ENCODE measurements around the gene LPCAT1. TPM values are rescaled to one million over a fixed set of nuclear protein-coding genes. Genes with fewer than 3 reads are reported as not detected.

Gene LPCAT1
- total and polyA plus RNA-seq, 10 of the 15 experiments (the other 5 are each of a cell fraction or from before 2014, with no cell fraction given): 2.3 to 109 (median 72.7) TPM

DNA sequence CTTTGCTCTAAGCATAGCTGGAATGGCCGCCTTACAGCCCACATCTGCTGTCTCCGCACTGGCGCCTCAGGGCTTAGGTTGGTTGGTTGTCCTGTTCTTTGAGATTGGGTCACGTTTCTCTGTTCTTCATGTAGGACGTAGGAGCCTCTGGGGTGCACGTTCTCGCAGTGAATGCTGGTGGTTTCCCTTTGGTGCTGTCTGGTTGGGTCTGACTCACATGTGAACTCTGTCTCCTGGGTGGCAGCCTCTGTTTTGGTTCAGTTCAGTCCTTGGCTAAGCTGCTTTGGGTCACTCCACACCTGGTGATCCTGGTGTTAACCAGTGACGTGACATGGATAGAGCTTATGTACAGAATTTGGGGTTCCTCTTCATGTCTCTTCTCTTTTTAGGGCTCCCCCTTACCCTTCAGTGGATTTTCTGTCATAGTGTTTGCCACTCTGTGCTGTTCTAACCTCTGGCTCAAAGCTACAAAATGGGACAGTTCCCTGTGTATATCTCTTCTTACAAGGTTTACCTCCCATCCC, 12.6 kb upstream of the LPCAT1 start (continued):
- TF ChIP-seq, protein P1, sequence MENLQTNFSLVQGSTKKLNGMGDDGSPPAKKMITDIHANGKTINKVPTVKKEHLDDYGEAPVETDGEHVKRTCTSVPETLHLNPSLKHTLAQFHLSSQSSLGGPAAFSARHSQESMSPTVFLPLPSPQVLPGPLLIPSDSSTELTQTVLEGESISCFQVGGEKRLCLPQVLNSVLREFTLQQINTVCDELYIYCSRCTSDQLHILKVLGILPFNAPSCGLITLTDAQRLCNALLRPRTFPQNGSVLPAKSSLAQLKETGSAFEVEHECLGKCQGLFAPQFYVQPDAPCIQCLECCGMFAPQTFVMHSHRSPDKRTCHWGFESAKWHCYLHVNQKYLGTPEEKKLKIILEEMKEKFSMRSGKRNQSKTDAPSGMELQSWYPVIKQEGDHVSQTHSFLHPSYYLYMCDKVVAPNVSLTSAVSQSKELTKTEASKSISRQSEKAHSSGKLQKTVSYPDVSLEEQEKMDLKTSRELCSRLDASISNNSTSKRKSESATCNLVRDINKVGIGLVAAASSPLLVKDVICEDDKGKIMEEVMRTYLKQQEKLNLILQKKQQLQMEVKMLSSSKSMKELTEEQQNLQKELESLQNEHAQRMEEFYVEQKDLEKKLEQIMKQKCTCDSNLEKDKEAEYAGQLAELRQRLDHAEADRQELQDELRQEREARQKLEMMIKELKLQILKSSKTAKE (IDR thresholded peaks at IDR 0.05; ENCODE audit: low read depth, poor library complexity, severe bottlenecking): peak; percentile 56
- TF ChIP-seq BCL3 (IDR thresholded peaks at IDR 0.05; ENCODE audit: borderline replicate concordance, insufficient read depth, low read depth, low read length, poor library complexity, severe bottlenecking) (peak; percentile 22), ZBED1 (IDR thresholded peaks at IDR 0.05; ENCODE audit: borderline replicate concordance) (no peak), E2F4 (IDR thresholded peaks at IDR 0.05; ENCODE audit: low read depth, low read length) (no peak), HDGF (IDR thresholded peaks at IDR 0.05) (0 out of 2 replicates have a peak, but pooled peaks have one; percentile 21), MEF2B (IDR thresholded peaks at IDR 0.05; ENCODE audit: partially characterized antibody, poor library complexity, severe bottlenecking) (peak; percentile 26), IKZF2 (IDR thresholded peaks at IDR 0.05) (peak in 1 of 2 experiments; percentile 66; a peak in 2 of 4 replicates), ZBTB11 (CRISPR knock-in tag; IDR thresholded peaks at IDR 0.05) (no peak), TCF12 (IDR thresholded peaks at IDR 0.05; ENCODE audit: low read depth, low read length) (0 out of 2 replicates have a peak, but pooled peaks have one; percentile 42), NR2C2 (IDR thresholded peaks at IDR 0.05; ENCODE audit: borderline replicate concordance, control insufficient read depth, insufficient read length, low read depth) (no peak), BMI1 (IDR thresholded peaks at IDR 0.05; ENCODE audit: borderline replicate concordance) (no peak), ZNF274 (IDR thresholded peaks at IDR 0.05; ENCODE audit: insufficient read depth, insufficient read length) (no peak), LARP7 (IDR thresholded peaks at IDR 0.05) (peak; percentile 22; the same call in 1 of the 2 replicates), RUNX3 (IDR thresholded peaks at IDR 0.05; ENCODE audit: low read length) (peak; percentile 71), BACH1 (IDR thresholded peaks at IDR 0.05; ENCODE audit: borderline replicate concordance) (0 out of 2 replicates have a peak, but pooled peaks have one; percentile 26), SP1 (IDR thresholded peaks at IDR 0.05; ENCODE audit: low read depth, low read length) (no peak), PAX5 (IDR thresholded peaks at IDR 0.05; ENCODE audit: borderline replicate concordance, low read depth, low read length) (peak; percentile 83; the same call in 1 of the 2 replicates), YY1 (IDR thresholded peaks at IDR 0.05; ENCODE audit: low read depth, low read length) (peak; percentile 81), GABPA (IDR thresholded peaks at IDR 0.05; ENCODE audit: low read depth) (no peak), POLR2A (IDR thresholded peaks at IDR 0.05; ENCODE audit: low read depth, low read length) (peak; percentile 63), NBN (IDR thresholded peaks at IDR 0.05) (peak; percentile 62; the same call in 1 of the 2 replicates)
- TF ChIP-seq, protein P2, sequence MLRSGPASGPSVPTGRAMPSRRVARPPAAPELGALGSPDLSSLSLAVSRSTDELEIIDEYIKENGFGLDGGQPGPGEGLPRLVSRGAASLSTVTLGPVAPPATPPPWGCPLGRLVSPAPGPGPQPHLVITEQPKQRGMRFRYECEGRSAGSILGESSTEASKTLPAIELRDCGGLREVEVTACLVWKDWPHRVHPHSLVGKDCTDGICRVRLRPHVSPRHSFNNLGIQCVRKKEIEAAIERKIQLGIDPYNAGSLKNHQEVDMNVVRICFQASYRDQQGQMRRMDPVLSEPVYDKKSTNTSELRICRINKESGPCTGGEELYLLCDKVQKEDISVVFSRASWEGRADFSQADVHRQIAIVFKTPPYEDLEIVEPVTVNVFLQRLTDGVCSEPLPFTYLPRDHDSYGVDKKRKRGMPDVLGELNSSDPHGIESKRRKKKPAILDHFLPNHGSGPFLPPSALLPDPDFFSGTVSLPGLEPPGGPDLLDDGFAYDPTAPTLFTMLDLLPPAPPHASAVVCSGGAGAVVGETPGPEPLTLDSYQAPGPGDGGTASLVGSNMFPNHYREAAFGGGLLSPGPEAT (IDR thresholded peaks at IDR 0.05; ENCODE audit: low read depth): peak; percentile 57; the same call in 1 of the 2 replicates
